Stimulated activated CD4-positive, alpha-beta T cell treated with anti-CD3 and anti-CD28 coated beads, Interleukin-15, amount 100 ng/mL, for 1 hour (primary cell): ENCODE data around the gene COL23A1.

Experiments used
- DNase-seq, 2 donors: peaks; one replicate each; pipeline ENCODE4 v3.0.0-alpha.2; 2020; ENCODE audit warnings: low read depth in 1 of 2, low spot score in 1 of 2

Gene COL23A1

DNA sequence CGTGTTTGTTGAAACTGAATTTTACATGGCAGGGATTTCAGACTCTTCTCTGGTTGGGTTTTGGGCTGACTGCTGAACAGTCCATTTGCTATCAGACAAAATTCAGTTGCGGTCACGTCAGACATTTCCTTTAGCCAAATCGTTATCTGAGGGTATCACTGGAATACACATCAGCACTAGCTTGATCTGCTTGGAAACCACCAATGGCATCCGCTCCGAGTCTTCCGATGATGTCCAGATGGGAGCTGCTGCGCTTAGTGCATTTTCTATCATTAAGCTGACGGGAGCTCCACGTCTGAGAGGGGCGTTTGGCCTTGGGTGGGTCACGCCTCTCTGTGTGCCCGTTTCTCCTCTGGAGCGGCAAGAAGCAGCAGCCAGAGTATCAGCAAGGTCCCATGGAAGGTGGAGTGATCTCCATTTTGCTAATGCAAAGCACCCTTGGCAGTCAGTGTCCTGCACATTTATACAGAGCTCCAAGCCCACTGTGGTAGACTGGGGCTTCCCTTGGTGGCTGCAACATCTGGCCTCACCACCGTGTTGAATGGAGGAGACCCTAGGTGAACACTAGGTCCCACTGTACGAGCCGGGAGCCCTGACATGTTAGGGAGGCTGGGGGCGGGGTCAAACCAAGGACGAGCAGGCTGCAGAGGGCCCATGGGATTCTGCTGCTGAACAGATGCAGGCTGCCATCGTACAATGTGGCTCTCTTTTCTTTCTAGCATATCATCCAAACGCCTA lies 223.0 kb downstream of the COL23A1 start:
- DNase-seq, result no peak

DNA sequence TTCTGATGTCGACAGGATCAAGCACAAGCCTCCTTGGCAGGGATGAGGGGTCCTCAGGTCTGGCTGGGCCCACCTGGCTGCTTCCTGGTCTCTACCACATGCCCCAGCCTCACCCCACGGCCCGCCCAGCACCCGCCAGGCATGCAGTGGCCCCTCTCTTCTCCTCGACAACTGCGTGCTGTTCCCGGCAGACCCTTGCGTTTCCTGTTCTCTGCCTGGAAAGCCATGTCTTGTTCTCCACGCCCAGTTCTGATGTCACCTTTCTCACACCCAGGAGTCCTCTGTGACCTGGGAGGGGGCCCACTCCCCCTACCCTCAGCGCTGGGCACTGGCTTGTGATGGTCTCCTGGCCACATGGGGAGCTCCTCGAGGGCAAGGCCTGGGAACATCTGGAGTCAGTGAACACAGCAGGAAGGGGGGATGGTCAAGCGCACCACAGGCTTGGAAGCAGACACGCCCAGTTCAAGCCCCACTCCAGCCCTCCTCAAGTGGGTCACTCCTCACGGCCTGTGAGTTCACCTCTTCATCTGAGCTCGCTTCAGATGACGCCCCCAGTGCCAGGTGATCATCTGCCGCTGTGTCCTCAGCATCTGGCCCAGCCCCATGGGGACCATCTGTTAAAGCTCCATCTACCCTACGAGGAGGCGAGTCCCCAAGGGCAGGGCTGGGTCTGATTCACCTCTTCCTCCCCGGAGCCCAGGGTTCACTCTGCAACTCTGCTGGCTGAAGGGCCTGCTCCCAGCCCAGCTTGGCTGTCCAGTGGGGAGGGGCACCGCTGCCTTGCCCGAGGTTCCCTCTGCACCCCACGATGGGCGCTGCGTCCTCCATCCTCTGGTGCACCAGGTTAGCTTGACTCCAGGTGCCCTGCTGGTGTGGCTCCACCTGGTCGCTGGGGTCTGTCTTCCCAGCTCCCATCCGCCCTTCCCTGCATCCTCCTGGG lies 224.4 kb downstream of the COL23A1 start:
- no peak for DNase-seq

DNA sequence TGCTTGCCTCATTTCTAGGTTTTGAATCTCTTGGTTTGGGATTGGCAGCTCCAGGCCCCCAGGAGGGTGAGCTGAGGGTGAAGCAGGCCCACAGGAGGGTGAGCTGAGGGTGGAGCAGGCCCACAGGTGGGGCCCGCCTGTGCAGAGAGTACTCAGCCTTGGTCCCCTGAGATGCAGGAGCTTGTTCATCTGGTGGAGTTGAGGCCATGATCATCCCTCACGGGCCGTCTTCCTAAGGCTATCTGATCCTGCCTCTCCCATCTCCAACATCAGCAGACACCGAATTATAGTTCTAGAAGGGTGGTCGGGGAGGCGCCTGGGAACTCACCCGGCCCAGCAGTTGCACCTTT lies 225.9 kb downstream of the COL23A1 start:
- no peak for DNase-seq

DNA sequence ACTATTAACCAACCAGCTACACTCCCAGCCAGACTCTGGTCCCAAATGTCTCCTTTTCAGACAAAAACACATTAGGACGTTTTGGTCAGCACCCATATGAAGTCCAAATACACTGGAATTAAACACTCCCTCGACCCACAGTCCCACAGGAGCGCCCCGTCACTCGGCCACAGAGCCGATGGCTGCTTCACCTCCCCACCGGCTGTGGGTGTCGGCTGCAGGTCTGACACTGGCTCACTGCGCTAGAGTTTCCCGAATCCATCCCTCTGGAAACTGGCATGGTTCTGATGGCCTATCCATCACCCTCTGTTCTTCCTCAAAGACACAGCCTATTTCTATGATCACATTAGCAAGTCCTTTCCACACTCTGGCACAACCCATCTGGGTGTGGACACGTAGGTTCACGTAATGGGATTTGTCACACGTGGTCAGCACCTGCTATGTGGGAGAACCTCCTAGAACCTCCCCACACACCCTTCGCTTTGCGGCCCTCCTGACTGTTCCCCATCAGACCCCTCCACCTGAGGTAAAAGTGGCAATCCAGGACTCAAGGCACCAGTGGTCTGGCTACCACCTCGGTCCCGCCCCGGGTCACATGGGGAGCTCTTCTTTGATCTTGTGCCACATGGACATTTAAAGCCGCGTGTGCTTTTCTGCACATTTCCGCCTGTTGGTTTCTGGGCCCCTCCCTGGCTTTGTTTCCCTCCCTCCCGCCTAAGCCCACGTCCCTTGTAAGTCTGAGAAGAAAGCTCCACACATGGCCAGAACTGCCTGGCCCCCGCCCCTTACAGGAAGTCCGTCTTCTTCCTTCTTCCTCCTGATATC lies 226.5 kb downstream of the COL23A1 start:
- DNase-seq, result no peak

DNA sequence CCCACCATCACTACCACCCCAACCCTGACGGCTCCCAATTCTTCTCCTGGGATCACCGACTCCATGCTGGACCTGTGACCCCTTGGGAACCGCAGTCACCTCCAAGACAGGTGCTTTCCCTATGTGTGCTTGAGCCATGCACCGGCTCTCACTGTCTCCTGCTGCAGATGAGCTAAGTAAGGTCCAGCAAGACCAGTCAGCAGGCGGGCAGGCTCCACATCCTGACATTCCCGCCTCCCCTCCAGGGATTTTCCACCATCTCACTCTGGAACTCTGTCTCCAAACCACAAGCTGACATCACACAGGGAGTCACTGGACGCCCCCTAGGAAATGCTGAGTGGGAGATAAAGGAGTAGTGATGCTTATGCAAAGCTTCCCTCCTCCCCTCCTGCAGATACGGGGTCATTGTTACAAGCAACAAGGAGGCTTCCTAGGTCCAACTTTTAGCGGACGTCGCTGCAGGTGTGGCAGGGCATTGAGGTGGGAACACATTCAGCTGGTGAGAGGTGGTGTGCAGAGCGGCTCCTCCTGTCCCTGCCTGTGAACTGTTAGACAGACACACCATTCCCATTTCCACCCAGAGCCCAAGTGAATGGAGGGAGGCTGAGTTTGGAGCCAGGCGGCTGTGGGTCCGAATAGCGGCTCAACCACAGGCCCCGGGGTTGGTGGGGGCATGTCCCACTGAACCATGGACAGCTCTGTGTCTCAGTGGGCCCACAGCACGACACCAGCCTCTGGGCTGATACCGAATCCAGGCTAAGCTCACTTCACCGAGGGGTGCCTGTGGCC lies 228.3 kb downstream of the COL23A1 start:
- DNase-seq, result no peak

DNA sequence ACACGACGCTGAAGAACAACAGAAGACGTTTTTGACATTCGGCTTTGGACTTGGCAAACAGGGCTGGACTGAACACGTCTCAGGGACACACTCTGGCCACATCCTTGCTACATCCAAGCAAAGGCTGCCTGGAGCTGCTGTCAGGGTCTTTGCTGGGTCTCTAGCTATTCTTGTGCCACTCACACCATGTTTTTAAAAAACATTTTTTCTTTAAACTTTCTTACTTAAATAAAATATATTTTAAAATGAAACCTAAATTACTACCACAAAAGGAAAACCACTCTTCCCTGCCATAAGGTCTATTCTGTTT lies 229.3 kb downstream of the COL23A1 start:
- DNase-seq, result no peak

DNA sequence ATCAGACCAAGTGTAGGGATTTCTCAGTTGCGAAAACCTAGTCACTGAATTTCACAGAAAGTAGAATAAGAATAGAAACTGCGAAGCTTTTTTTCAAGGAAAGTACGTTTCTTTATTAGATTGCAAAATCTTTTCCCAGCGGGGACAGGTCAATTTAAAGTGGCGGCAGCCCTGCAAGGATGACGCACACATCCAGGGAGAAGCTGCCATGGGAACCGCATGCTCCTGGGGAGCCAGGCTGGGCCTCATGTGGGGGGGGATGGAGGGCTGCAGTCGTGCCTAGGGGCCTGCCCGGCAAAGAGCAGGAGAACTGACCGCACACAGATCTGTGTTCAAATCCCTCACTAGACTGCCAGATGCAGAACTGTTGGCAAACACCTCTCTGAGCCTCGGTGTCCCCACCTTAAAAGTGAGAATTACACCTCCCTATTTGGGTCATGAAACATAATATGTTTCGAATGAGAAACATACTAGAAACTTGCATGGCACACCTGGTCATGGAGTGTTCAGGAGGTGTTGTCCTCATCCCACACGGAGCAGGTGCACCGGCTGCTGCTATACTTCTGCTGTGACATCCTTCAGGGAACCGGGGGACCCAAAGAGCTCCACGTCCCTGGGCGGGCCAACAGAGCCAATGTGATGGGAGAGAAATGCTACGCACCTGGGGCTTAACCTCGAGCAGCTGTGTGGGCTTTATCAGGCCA lies 229.8 kb downstream of the COL23A1 start:
- DNase-seq, result no peak

DNA sequence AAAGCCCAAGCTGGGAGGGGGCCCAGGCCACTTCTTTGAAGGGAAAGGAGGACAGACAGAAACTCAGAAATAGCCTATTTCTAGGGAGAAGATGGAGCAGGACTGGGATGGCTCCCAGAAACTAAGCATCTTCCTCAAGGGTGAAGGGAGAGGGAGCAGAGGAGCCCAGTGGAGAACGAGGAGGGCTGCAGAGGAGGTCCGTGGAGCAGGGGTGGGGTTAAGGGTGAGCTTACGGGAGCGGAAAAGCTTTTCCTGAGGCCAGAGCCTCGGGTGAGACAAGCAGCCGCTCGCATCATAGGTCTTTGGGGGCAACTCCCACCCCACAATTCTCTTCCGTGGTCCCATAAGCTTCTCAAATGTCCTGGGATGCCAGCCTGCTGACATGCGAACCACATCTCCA lies 230.5 kb downstream of the COL23A1 start:
- DNase-seq, result no peak

DNA sequence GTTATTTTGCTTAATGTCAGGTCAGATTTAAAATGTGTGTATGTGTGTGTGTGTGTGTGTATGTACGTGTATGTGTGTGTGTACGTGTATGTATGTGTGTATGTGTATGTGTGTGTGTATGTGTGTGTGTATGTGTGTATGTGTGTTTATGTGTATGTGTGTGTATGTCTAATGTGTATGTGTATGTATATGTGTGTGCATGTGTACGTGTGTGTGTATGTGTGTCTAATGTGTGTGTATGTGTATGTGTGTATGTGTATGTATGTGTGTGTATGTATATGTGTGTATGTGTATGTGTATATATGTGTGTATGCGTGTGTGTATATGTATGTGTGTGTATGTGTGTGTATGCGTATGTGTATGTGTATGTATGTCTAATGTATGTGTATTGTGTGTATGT lies 232.5 kb downstream of the COL23A1 start:
- no peak for DNase-seq

DNA sequence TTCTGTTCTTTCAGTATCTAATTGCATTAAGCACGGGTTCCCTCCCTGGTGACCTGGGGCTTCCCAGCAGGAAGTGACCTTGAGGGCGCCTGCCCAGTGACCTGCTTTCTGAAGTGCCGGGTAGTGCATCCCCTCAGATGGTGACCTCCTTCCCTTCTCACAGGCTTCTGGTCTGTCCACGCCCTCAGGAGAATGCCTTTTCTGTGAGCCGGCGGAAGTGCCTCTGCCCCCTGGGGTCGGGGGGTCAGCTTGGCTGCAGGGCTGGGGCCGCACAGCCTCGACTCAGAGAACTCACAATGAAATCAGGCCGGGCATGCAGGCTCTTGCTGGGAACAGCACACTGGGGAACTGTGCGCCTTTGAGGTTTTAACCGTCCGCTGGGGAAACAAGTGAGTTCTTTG lies 233.1 kb downstream of the COL23A1 start:
- no peak for DNase-seq

DNA sequence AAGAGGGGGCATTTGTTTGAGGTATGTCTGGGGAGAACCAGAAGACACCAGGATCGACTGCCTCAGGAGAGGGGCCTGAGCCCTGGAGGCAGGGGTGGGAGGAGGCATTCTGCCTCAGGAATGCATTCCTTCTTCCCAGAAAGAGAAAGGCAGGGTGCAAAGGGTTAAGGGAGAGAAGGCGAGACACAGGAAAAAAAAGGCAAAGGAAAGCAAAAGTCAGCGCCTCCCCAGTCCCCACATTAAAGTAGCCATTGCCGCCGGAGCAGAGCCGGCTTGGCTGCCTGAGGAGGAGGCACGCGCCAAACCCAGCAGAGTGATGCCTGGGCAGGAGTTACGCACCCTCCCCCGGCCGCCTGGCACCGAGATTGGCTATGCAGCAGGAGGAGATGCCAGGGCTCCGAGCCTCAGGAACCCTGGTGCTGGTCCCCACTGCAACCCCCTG lies 233.7 kb downstream of the COL23A1 start:
- no peak for DNase-seq

DNA sequence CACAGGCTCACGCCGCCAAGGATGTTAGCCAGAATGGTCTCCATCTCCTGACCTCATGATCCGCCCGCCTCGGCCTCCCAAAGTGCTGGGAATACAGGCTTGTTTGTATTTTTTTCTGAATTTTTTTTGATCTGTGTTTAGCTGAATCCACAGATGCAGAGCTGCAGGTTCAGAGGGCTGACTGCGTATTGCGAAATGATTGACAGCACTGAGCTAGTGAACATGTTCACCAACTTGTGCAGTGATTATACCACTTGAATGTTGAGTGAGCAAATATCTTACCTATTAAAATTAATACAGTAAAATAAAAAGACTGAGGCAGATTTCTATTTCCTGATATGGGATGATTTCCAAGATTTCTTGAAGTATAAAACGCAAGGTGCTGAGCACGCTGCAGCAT lies 234.5 kb downstream of the COL23A1 start:
- no peak for DNase-seq

DNA sequence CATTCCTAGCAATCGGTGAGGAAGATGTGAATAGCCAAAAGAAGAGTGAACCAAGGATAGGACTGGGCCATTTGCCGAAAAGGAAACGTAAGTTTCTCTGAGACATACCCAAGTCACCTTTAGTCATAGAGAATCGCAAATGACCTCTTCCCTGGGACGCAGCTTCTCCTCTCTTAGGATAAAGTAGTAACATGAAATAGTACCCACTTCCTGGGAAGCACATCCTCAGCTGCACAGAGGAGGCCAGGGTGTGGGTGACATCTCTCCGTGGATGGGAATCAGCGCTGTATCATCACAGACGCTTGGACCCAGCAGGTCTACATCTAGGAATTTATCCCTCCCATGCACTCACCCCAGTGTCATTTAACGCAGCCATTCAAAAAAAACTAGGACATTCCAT lies 236.7 kb downstream of the COL23A1 start:
- DNase-seq, result no peak

DNA sequence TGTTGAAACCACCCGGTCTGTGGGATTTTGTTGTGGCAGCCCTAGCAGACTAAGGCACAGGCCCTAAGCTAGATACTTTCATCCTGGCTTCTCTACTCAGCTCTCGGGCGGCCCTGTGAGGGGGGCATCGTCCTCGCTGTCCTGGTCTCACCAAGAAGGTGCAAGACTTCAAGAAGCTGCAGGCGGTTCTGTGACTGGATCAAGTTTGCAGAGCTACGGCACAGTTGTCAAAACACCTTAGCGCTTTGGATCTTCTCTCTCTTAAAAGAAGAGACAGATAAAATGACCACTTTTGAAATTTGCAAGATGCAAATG lies 238.2 kb downstream of the COL23A1 start:
- no peak for DNase-seq

DNA sequence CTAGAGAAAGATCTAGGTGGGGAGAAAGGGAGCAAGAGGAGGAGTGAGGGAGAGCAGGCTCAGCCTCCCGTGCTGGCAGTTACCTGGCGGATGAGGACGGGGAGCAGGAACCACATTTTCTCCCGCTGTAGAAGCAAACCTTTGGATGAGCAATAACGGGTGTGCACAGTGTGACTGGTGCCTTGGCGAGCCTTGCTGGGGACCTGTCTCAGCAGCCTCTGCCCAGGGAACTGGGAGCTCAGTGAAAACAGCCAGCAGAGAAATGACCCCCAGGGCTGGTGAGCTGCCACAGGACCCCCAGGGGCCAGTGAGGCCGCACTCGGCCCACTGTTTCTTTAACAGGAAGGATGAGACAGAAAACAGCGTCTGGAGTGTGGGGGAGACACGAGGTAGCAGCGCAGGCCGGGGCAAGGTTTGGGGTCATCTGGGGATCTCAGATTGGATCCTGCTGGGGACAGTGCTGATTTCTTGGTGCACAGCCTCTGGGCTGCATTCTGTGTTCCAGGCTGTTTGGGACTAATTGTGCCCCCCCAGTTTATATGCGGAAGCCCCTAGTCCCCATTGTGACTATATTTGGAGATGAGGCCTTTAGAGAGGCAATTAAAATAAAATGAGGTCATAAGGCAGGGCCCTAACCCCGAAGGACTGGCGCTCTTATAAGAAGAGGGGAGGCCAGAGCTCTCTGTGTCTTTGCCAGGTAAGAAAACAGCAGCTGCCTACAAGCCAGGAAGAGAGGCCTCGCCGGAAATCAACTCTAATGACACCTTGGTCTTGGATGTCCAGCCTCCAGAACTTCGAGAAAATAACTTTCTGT lies 238.8 kb downstream of the COL23A1 start:
- DNase-seq, result no peak

DNA sequence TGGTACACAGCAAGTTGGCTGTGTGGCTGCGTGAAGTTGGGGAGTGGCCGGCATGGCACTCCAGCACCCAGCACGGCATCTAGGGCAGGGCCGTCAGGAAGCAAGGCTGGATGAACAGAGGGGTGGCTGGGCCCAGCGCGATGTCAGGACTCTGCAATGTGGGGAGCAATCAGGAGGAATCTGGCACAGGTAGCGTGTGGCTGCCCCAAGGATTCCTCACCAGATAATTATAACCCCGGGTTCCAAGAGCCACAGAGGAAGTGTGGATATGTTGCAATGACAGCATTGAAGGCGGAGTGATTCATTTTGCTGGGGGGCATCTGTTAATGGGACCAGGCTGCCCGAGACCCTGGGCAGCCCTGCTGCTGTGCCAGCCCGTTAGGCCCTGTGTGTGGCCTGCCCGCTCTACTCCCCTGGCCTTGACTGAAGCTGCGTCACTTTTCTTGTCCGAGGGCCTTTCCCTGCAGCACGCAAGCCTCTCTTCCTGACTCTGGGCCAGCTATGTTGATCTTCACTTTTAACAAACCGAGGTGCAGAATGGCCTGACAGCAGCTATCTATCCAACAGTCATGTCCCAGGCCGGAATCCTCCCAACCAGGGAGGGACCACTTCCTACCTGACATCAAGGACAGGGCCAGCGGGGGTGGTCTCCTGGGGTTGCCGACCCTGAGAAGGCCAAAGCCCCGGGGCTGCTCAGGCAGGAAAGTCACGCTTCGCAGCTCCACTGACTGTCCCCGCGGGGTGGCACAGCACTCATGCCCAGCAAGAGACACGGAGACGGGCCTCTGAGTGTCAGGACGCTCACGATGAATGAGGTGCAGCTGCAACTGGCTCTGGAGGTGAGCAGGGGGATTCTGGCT lies 239.6 kb downstream of the COL23A1 start:
- no peak for DNase-seq

DNA sequence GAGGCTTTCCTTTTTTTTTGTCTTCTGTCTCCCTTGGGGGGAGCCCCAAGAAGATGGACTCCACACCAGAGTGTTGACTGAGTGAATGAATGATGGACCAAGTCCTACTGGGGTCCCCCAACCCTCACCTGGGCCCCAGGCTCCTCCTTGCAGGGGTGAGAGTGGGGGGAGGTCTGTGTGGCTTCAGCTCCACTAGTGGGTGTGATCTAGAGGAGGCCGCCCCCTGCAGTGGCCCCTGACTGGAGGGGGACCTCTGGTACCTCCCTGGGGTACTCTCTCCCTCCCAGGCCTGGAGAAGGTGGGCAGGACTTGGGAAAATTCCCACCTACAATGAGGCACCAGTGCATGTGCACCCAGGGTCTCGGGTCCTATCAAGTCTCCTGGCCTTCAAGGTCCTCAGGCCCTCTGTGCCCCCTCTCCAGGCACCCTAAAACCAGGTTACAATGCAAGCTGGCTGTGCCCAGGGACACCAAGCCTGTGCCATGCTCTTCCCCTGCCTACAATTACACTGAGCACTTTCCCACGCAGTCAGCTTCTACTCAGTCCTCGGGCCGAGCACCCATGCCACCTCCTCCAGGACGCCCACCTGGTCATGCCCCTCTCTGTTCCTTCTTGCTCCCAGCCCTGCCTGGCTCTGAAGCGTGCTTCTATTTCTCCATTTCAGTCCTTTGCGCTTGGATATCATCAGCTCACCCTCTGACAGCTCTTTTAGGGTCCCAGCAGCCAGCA lies 240.4 kb downstream of the COL23A1 start:
- no peak for DNase-seq

DNA sequence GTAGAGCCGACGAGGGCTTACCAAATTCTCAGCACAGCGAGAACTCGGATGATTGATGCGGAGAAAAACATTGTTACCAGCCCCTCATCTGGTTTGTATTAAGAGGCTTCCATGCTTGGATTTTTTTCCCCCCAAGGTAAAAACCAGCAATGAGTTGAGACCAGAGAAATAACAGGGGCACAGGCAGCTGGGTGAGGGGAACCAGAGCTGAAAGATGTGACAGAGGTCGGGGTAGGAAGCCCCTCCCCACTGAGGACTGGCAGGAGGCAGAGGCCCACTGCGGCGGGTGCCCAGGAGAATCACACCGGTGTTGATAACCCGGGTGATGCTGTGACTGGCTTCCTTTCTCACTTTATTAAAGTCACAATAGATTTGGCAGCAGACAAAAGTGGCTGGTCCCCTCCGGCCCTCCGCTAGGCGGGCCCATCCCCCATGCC lies 241.1 kb downstream of the COL23A1 start:
- DNase-seq, result no peak
